Measurements from ENCODE around the gene NR5A2. TPM values are rescaled to one million over a fixed set of nuclear protein-coding genes. Genes with fewer than 3 reads are reported as not detected.

Gene NR5A2
- total RNA-seq, 4 donors from 2014 or later = 5.0 to 21.5 (median 11.8) TPM

DNA sequence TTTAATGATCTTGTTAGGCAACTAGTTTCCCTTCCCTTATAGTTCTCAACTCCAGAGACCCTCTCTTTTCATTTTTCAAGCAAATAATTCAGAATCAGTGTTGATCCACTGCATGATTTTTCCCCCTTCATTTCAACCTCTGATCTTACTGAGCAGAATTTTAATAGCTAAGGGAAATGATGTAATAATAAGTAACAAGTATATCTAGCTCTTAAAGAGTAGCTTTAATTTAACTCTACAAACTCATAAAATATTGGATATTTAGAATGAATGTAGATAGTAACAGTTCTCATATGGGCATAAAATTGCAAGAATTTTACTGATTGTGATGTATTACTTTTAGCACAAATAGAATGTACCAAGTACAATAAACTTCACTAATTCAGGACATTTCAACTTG is 130.2 kb downstream of the NR5A2 start:
- no peaks in the 10 kb centered on the region for H3K9me3 ChIP-seq
- H3K4me3 ChIP-seq = no peak overlapping the region
- DNase-seq = no peak
- no peak overlapping the region for H3K27ac ChIP-seq
- no peaks in the 10 kb centered on the region for H3K36me3 ChIP-seq
- H3K4me1 ChIP-seq = no peaks in the 10 kb centered on the region
- no peak for TF ChIP-seq POLR2A (IDR thresholded peaks at IDR 0.05)
- TF ChIP-seq, protein P1, sequence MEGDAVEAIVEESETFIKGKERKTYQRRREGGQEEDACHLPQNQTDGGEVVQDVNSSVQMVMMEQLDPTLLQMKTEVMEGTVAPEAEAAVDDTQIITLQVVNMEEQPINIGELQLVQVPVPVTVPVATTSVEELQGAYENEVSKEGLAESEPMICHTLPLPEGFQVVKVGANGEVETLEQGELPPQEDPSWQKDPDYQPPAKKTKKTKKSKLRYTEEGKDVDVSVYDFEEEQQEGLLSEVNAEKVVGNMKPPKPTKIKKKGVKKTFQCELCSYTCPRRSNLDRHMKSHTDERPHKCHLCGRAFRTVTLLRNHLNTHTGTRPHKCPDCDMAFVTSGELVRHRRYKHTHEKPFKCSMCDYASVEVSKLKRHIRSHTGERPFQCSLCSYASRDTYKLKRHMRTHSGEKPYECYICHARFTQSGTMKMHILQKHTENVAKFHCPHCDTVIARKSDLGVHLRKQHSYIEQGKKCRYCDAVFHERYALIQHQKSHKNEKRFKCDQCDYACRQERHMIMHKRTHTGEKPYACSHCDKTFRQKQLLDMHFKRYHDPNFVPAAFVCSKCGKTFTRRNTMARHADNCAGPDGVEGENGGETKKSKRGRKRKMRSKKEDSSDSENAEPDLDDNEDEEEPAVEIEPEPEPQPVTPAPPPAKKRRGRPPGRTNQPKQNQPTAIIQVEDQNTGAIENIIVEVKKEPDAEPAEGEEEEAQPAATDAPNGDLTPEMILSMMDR (IDR thresholded peaks at IDR 0.05) = no peak
- intact Hi-C loops (cut with DNase I; ENCODE audit: low total_unique reads) = no loop called here
- no peaks in the 10 kb centered on the region for H3K27me3 ChIP-seq

DNA sequence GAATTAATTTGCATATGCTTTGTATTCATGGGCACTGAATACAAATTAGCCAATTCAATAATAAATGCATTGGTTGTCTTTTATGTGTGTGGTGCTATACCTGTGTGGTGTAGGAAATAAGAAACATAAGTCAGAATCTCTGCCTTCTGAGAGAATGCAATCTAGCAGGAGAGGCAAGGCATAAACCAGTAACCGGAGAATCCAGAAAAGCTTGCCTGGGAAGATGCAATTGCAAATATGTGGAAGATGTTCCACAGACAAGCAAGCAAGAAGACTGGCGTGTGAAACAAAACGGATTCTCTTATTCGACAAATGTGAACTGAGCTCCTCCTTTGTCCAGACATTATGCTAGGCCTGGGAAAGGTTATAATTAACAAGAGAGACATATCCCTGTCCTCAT is 134.3 kb downstream of the NR5A2 start:
- TF ChIP-seq, protein P1 (IDR thresholded peaks at IDR 0.05) = no peak
- TF ChIP-seq POLR2A (IDR thresholded peaks at IDR 0.05) = no peak
- H3K4me3 ChIP-seq = no peak overlapping the region
- no peaks in the 10 kb centered on the region for H3K27me3 ChIP-seq
- no peaks in the 10 kb centered on the region for H3K36me3 ChIP-seq
- no peak overlapping the region for H3K27ac ChIP-seq
- intact Hi-C loops (cut with DNase I; ENCODE audit: low total_unique reads) = no loop called here
- no peaks in the 10 kb centered on the region for H3K4me1 ChIP-seq
- DNase-seq = no peak
- no peaks in the 10 kb centered on the region for H3K9me3 ChIP-seq

DNA sequence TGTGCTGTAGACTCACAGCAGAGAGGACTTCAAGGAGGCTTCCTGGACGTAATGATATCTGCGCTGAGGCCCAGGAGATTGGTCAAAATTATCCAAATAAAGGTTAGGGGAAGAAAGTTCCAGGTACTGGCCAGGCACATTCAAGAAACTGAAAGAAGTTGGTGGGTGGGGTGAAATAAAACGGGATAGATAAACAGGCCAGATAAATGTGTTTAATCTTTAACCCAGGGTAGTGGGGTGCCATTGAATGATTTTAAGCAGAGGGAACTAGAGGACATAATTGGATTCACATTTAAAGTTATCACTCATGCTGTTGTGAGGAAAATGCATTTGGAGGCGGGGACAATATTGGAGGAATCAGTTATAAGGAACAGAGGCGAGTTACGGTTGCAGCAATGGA is 134.7 kb downstream of the NR5A2 start:
- TF ChIP-seq POLR2A (IDR thresholded peaks at IDR 0.05) = no peak
- TF ChIP-seq, protein P1 (IDR thresholded peaks at IDR 0.05) = no peak
- H3K4me3 ChIP-seq = no peak overlapping the region
- no peak for DNase-seq
- intact Hi-C loops (cut with DNase I; ENCODE audit: low total_unique reads) = no loop called here
- no peaks in the 10 kb centered on the region for H3K4me1 ChIP-seq
- no peaks in the 10 kb centered on the region for H3K36me3 ChIP-seq
- no peak overlapping the region for H3K27ac ChIP-seq
- H3K27me3 ChIP-seq = no peaks in the 10 kb centered on the region
- H3K9me3 ChIP-seq = no peaks in the 10 kb centered on the region

DNA sequence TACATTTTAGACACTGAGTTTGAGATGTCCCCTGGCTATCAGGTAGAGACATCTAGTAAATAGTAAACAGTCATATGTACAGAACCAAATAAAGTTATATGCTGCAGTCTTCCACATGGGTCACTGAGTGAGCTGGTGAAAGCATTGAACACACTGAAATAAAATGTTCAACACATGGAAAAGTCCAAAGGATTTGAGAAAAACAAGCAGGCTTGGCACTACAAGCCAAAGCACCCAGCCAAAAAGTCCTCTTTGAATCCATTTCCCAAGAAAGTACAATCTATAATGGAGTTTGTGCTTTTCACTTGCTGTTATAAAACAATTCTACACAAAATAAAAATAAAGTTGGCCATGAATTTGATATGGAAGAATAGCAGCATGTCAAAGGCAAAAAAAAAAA is 135.4 kb downstream of the NR5A2 start:
- Histone ChIP-seq H3K4me1 (no peaks in the 10 kb centered on the region), H3K27ac (no peak overlapping the region), H3K36me3 (no peaks in the 10 kb centered on the region), H3K27me3 (no peaks in the 10 kb centered on the region), H3K9me3 (no peaks in the 10 kb centered on the region), H3K4me3 (no peak overlapping the region)
- intact Hi-C loops (cut with DNase I; ENCODE audit: low total_unique reads) = no loop called here
- TF ChIP-seq, protein P1 (IDR thresholded peaks at IDR 0.05) = no peak
- no peak for TF ChIP-seq POLR2A (IDR thresholded peaks at IDR 0.05)
- no peak for DNase-seq

DNA sequence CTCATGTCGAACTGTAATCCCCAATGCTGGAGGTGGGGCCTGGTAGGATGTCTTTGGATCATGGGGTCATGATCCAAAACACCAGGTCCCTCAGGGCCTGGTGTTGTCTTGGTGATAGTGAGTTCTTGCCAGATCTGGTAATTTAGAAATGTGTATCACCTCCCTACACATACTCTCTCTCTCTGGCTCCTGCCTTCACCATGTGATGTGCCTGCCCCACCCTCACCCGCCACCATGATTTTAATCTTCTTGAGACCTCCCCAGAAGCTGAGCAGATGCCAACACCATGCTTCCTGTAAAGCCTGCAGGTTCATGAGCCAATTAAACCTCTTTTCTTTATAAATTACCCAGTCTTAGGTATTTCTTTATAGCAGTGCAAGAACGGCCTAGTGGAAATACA is 136.4 kb downstream of the NR5A2 start:
- no peak overlapping the region for H3K27ac ChIP-seq
- no peaks in the 10 kb centered on the region for H3K4me1 ChIP-seq
- H3K27me3 ChIP-seq = no peaks in the 10 kb centered on the region
- TF ChIP-seq, protein P1 (IDR thresholded peaks at IDR 0.05) = no peak
- no peak for TF ChIP-seq POLR2A (IDR thresholded peaks at IDR 0.05)
- H3K36me3 ChIP-seq = no peaks in the 10 kb centered on the region
- H3K9me3 ChIP-seq = no peaks in the 10 kb centered on the region
- DNase-seq = no peak
- no peak overlapping the region for H3K4me3 ChIP-seq
- intact Hi-C loops (cut with DNase I; ENCODE audit: low total_unique reads) = no loop called here
